Uterus (tissue), 4 donors: Measurements from ENCODE around the gene TGIF1. TPM values are rescaled to one million over a fixed set of nuclear protein-coding genes. Genes with fewer than 3 reads are reported as not detected.

Source experiments
- DNase-seq, 2 donors: peaks; one replicate each; pipeline ENCODE4 v3.0.0-alpha.2; 2019 to 2020
- H3K27ac ChIP-seq, 2 donors: fragments of 200-600 bp; sonication (generic); 1 replicate in 1 of 2; 2 replicates in 1 of 2; pipeline ENCODE4 v1.5.1; 2016 to 2018
- H3K27me3 ChIP-seq, 2 donors: fragments of 200-600 bp; sonication (generic); one replicate each; pipeline ENCODE4 v1.5.1; 2018 to 2019; ENCODE audit warnings: control low read depth in 1 of 2
- H3K36me3 ChIP-seq, 2 donors: fragments of 200-600 bp; sonication (generic); one replicate each; pipeline ENCODE4 v1.5.1; 2019; ENCODE audit warnings: control low read depth in 1 of 2
- H3K4me1 ChIP-seq, 2 donors: fragments of 200-600 bp; sonication (generic); one replicate each; pipeline ENCODE4 v1.5.1; 2018 to 2019; ENCODE audit warnings: control low read depth in 1 of 2
- H3K4me3 ChIP-seq, 2 donors: fragments of 200-600 bp; sonication (generic); 1 replicate in 1 of 2; 2 replicates in 1 of 2; pipeline ENCODE4 v1.5.1; 2018 to 2019; ENCODE audit warnings: mild to moderate bottlenecking in 1 of 2
- H3K9me3 ChIP-seq, 2 donors: fragments of 200-600 bp; sonication (generic); one replicate each; pipeline ENCODE4 v1.5.1; 2019; ENCODE audit warnings: control low read depth in 1 of 2
- POLR2A ChIP-seq, 2 donors: fragments of 450-650 bp; IDR thresholded peaks; one replicate each; pipeline ENCODE4 v1.6.1; 2016; ENCODE audit warnings: antibody characterized with exemption in 2 of 2, mild to moderate bottlenecking in 1 of 2, moderate library complexity in 1 of 2
- intact Hi-C: fragments of 100-400 bp; cut with DNase I; formaldehyde crosslinking; loops from one replicate; pipeline ENCODE4 v1.15.1; 2023; ENCODE audit warnings: low total_unique reads
- total RNA-seq, 4 donors: library from RNA; depleted of rRNA in 3 of 4; stranded (reverse); fragments of >200 nt in 3 of 4; gene quantifications; one replicate each; pipeline versions ENCODE4 v1.1.0 to v1.2.4, GENCODE V29; 2014 to 2023
- TF ChIP-seq, protein P1 (sequence below), 4 experiments: fragments of 200-600 bp in 2 of 4; fragments of 450-650 bp in 2 of 4; sonication (generic) in 2 of 4; IDR thresholded peaks; one replicate each; pipeline ENCODE4 v1.5.1; 2016 to 2019; ENCODE audit warnings: antibody characterized with exemption in 4 of 4, mild to moderate bottlenecking in 2 of 4, moderate library complexity in 1 of 4
- donor health status: DM: yes; HTN: yes; CAD: no.

Gene TGIF1
- total RNA-seq, 4 donors from 2014 or later = 34.1 to 161 (median 87.0) TPM

DNA sequence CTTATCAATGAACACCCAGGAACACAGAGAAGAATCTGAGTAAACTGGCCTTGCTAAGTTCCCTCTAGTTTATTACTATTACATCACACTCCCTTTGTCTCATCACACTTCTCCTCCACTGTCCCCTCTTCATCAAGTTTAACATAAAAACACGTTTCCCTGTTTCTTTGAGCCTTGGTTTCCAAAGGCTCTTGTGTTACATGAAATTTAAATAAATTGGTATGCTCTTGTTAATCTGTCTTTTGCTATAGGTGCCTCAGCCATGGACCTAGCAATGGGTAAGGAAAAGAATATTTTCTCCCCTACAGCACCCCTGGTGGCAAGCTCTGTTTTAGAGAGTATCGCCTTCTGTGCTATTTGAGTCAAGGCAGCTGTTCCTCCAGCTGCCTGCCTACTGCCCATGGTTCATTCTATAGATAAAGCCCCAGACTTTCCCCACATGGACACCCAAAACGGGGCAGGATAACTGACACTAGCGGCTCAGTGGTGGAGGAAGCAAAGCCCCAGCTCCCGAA, 31.8 kb downstream of the TGIF1 start:
- intact Hi-C loops = no loop called here
- no peak for DNase-seq

DNA sequence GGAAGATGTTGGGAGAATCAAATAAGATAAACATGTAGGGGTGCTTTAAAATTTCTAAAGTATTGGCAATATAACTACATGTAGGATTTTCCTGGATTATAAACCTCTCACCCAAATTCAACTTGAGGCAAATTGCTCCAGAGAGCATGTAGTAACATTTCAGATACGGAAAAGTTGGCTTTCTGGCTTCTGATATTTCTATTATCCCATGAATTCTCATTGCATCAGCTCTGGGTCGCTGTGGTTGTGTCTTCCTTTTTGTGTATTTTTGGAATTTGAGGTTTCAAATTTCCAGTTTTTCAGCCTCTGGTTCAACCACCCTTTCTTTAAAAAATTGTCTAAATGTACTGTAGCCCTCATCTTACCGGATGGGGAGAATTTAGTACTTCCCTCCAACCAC, 32.3 kb downstream of the TGIF1 start:
- intact Hi-C loops = no loop called here
- Histone ChIP-seq H3K27me3 (no peaks in the 10 kb centered on the region), H3K36me3 (no peaks in the 10 kb centered on the region), H3K9me3 (no peaks in the 10 kb centered on the region), H3K4me1 (no peaks in the 10 kb centered on the region), H3K27ac (no peak overlapping the region), H3K4me3 (no peak overlapping the region)
- DNase-seq = no peak
- no peak for TF ChIP-seq POLR2A (IDR thresholded peaks at IDR 0.05)
- TF ChIP-seq, protein P1, sequence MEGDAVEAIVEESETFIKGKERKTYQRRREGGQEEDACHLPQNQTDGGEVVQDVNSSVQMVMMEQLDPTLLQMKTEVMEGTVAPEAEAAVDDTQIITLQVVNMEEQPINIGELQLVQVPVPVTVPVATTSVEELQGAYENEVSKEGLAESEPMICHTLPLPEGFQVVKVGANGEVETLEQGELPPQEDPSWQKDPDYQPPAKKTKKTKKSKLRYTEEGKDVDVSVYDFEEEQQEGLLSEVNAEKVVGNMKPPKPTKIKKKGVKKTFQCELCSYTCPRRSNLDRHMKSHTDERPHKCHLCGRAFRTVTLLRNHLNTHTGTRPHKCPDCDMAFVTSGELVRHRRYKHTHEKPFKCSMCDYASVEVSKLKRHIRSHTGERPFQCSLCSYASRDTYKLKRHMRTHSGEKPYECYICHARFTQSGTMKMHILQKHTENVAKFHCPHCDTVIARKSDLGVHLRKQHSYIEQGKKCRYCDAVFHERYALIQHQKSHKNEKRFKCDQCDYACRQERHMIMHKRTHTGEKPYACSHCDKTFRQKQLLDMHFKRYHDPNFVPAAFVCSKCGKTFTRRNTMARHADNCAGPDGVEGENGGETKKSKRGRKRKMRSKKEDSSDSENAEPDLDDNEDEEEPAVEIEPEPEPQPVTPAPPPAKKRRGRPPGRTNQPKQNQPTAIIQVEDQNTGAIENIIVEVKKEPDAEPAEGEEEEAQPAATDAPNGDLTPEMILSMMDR (IDR thresholded peaks at IDR 0.05) = no peak

More for the DNA sequence above, 31.8 kb downstream of the TGIF1 start:
- Histone ChIP-seq H3K4me1 (no peaks in the 10 kb centered on the region), H3K9me3 (no peaks in the 10 kb centered on the region), H3K27ac (no peak overlapping the region), H3K4me3 (no peak overlapping the region), H3K36me3 (no peaks in the 10 kb centered on the region), H3K27me3 (no peaks in the 10 kb centered on the region)
- TF ChIP-seq, protein P1 (IDR thresholded peaks at IDR 0.05) = peak in 2 of 4 experiments; percentile 39 to 40
- no peak for TF ChIP-seq POLR2A (IDR thresholded peaks at IDR 0.05)

DNA sequence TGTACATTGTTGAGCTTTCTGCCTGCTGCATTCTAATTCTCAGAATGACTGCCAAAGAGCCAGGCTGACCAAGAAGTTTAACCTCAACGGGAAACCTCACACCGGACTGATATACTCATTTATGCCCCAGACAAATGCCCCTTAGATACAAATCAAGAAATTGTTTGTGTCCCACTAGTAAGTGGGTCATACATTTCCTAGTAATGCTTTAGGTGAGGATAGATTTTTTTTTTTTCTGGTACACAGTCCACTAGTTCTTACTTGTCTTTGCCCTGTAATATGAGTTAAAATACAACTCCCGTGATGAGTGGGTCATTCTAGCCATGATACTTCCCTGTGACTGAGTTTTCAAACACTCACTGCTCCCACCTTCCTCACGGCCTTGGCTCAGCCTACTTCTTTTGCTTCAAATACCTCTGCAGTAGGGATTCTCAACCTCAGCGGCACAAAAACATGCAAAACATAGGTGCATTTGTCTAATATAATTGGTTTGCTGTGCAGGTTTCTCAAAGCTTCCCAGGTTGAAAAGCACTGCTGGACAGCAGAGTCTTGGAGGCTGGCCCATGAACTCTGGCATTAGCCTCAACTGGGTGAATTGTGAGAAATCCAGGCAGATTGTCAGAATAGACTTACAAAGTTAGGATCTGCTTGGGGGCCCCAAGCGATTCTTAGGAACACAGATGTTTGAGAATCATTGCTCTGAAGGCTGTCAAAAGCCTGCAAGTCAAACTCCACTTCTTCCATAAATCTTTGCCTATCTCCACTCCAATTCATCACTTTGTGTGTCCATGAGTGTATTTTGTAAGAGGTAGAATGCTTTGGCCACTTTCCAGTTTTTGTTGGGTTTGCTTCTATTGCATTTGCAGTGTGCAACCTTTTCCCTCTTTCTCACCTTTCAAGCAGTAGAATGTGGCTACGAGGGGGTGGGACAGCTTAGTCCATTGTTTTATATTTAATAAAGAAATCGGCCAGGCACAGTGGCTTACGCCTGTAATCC, 35.5 kb downstream of the TGIF1 start:
- intact Hi-C loops = no loop called here
- H3K36me3 ChIP-seq = no peaks in the 10 kb centered on the region
- H3K4me1 ChIP-seq = no peaks in the 10 kb centered on the region
- no peaks in the 10 kb centered on the region for H3K27me3 ChIP-seq
- H3K27ac ChIP-seq = no peak overlapping the region
- no peak for TF ChIP-seq POLR2A (IDR thresholded peaks at IDR 0.05)
- TF ChIP-seq, protein P1 (IDR thresholded peaks at IDR 0.05) = no peak
- no peak for DNase-seq
- H3K4me3 ChIP-seq = no peak overlapping the region
- no peaks in the 10 kb centered on the region for H3K9me3 ChIP-seq

- DNase-seq = no peak
- H3K4me1 ChIP-seq = no peaks in the 10 kb centered on the region
- no peaks in the 10 kb centered on the region for H3K9me3 ChIP-seq
- no peak overlapping the region for H3K27ac ChIP-seq
- H3K27me3 ChIP-seq = no peaks in the 10 kb centered on the region
- intact Hi-C loops = no loop called here
- TF ChIP-seq, protein P1 (IDR thresholded peaks at IDR 0.05) = no peak
- TF ChIP-seq POLR2A (IDR thresholded peaks at IDR 0.05) = no peak
- H3K4me3 ChIP-seq = no peak overlapping the region
- no peaks in the 10 kb centered on the region for H3K36me3 ChIP-seq
Observed at GRCh38 chr18:3486512-3486911, 36.5 kb downstream of the TGIF1 start.

DNA sequence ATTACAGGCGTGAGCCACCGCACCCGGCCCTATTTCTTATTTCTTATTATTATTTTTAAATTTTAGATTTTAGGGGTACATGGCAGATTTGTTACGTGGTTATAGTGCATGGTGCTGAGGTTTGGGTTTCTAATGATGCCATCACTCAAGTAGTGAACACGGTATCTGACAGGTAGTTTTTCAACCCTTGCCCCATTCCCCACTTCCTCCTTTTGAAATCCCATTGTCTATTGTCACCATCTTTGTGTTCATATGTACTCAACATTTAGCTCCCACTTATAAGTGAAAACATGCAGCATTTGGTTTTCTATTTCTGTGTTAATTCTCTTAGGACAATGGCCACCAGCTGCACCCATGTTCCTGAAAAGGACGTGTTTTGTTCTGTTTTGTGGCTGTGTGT, 39.5 kb downstream of the TGIF1 start:
- no peak for TF ChIP-seq POLR2A (IDR thresholded peaks at IDR 0.05)
- TF ChIP-seq, protein P1 (IDR thresholded peaks at IDR 0.05) = no peak
- intact Hi-C loops = no loop called here
- no peak overlapping the region for H3K4me3 ChIP-seq
- no peak overlapping the region for H3K27ac ChIP-seq
- no peaks in the 10 kb centered on the region for H3K36me3 ChIP-seq
- no peaks in the 10 kb centered on the region for H3K4me1 ChIP-seq
- no peaks in the 10 kb centered on the region for H3K9me3 ChIP-seq
- H3K27me3 ChIP-seq = no peaks in the 10 kb centered on the region
- DNase-seq = no peak
